KMS-11 (cell line): ENCODE results near the gene GPHN.

Experiments
- H2AFZ ChIP-seq: fragments of 200-600 bp; sonication (generic); 2 replicates; pipeline ENCODE4 v1.6.1; 2016; ENCODE audit warnings: antibody characterized with exemption, mixed run types, low read depth
- H3K27ac ChIP-seq: fragments of 200-600 bp; sonication (generic); 2 replicates; pipeline ENCODE4 v1.6.1; 2016; ENCODE audit warnings: mild to moderate bottlenecking, mixed run types
- H3K27me3 ChIP-seq: fragments of 200-600 bp; sonication (generic); 2 replicates; pipeline ENCODE4 v1.6.1; 2017; ENCODE audit warnings: mild to moderate bottlenecking, low read depth, mixed run types, moderate library complexity; ENCODE audit not compliant: insufficient read depth
- H3K36me3 ChIP-seq: fragments of 200-600 bp; sonication (generic); 2 replicates; pipeline ENCODE4 v1.6.1; 2017; ENCODE audit warnings: mild to moderate bottlenecking, mixed run types; ENCODE audit not compliant: insufficient read depth
- H3K4me1 ChIP-seq: fragments of 200-600 bp; sonication (generic); 2 replicates; pipeline ENCODE4 v1.6.1; 2016; ENCODE audit warnings: mild to moderate bottlenecking, low read depth, mixed run types; ENCODE audit not compliant: poor library complexity, severe bottlenecking
- H3K4me2 ChIP-seq: fragments of 200-600 bp; sonication (generic); 2 replicates; pipeline ENCODE4 v1.7.0; 2016; ENCODE audit warnings: mild to moderate bottlenecking, mixed run types
- H3K4me3 ChIP-seq: fragments of 200-600 bp; sonication (generic); IDR thresholded peaks from 2 replicates; pipeline ENCODE4 v1.6.1; 2017; ENCODE audit warnings: low read depth, low read length, mixed read lengths; ENCODE audit not compliant: insufficient read depth
- H3K79me2 ChIP-seq: fragments of 200-600 bp; sonication (generic); 2 replicates; pipeline ENCODE4 v1.6.1; 2016; ENCODE audit warnings: low read depth, mixed run types; ENCODE audit not compliant: insufficient read depth
- H3K9ac ChIP-seq: fragments of 200-600 bp; sonication (generic); 2 replicates; pipeline ENCODE4 v1.6.1; 2016; ENCODE audit warnings: mild to moderate bottlenecking, mixed run types
- H4K20me1 ChIP-seq: fragments of 200-600 bp; sonication (generic); 2 replicates; pipeline ENCODE4 v1.6.1; 2016; ENCODE audit warnings: mild to moderate bottlenecking, mixed run types; ENCODE audit not compliant: insufficient read depth
- TF ChIP-seq, protein P1 (sequence below): fragments of 200-600 bp; sonication (generic); conservative IDR thresholded peaks from 2 replicates; pipeline ENCODE4 v1.6.1; 2017; ENCODE audit warnings: low read depth, mild to moderate bottlenecking, antibody characterized with exemption, low read length, moderate library complexity, mixed read lengths

GPHN gene

DNA sequence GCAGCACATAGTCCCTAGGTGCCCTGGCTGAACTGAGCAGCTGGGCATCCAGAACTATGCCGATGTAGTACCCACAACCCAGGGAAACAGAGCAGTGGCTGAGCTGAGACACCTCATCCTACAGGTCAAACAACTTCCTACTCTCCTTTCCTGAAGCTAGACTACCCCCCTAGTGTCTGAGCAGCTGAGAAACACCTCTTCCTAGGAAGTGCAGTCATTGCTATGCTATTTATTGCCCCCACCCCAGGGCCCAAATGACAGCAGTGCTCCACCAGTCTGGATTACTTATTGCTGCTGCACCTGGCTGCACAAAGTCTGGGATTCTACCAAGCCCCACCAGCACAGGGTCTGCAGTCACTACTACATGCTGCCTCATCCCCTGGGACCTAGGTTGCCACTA, 664.6 kb downstream of the GPHN start:
- H3K27ac ChIP-seq = no peak overlapping the region
- TF ChIP-seq, protein P1, sequence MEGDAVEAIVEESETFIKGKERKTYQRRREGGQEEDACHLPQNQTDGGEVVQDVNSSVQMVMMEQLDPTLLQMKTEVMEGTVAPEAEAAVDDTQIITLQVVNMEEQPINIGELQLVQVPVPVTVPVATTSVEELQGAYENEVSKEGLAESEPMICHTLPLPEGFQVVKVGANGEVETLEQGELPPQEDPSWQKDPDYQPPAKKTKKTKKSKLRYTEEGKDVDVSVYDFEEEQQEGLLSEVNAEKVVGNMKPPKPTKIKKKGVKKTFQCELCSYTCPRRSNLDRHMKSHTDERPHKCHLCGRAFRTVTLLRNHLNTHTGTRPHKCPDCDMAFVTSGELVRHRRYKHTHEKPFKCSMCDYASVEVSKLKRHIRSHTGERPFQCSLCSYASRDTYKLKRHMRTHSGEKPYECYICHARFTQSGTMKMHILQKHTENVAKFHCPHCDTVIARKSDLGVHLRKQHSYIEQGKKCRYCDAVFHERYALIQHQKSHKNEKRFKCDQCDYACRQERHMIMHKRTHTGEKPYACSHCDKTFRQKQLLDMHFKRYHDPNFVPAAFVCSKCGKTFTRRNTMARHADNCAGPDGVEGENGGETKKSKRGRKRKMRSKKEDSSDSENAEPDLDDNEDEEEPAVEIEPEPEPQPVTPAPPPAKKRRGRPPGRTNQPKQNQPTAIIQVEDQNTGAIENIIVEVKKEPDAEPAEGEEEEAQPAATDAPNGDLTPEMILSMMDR = no peak
- H3K4me2 ChIP-seq = no peak overlapping the region

DNA sequence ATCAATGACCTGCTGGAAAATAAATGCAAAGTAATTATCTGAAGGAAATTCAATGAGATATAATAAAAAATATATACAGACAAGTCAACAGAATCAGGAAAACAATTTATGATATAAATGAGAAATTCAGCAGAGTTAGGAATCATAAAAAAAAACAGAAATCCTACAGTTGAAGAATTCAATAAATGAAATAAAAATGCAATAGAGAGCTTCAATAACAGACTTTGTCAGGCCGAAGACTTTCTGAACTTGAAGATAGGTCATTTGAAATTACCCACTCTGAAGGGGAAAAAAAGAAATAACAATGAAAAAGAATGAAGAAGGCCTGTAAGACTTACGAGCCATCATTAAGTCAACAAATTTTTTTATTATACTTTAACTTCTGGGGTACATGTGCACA, 665.8 kb downstream of the GPHN start:
- Histone ChIP-seq H3K4me2 (no peak overlapping the region), H3K36me3 (no peaks in the 10 kb centered on the region), H4K20me1 (no peaks in the 10 kb centered on the region), H2AFZ (no peak overlapping the region), H3K79me2 (no peaks in the 10 kb centered on the region), H3K4me3 (no peak overlapping the region), H3K27me3 (no peaks in the 10 kb centered on the region), H3K4me1 (no peaks in the 10 kb centered on the region), H3K9ac (no peak overlapping the region), H3K27ac (no peak overlapping the region)
- TF ChIP-seq, protein P1 = no peak

More for the DNA sequence above, 664.6 kb downstream of the GPHN start:
- H2AFZ ChIP-seq = no peak overlapping the region
- H3K4me1 ChIP-seq = no peaks in the 10 kb centered on the region
- no peaks in the 10 kb centered on the region for H3K79me2 ChIP-seq
- H3K9ac ChIP-seq = no peak overlapping the region
- H4K20me1 ChIP-seq = no peaks in the 10 kb centered on the region
- no peaks in the 10 kb centered on the region for H3K27me3 ChIP-seq
- H3K36me3 ChIP-seq = no peaks in the 10 kb centered on the region
- no peak overlapping the region for H3K4me3 ChIP-seq

DNA sequence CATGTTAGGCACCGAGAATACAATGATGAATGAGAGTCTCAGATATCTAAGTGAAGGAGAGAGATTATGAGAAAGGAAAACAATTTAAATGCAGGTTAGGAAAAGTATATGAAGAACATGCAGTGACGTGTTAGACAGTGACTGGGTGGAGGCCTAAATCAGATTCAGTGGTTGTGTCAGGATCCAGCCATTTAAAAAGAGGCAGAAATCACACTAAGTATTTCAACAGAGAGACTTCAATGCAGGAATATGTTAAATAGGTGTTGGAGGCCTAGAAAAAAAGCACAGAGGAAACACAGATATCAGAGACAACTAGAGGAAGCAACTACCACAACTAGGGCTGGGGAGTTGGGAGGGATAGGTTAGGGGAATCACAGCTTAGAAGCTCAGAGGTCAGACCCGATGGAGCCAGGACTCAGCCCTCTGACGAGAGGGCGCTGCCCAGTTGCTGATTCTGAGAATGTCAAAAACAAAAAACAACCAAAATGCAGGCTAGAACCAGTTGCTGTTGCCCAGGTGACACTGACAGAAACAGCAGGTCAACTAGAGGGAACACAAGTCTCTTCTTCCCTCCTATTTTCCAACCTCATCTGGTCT, 678.3 kb downstream of the GPHN start:
- H3K9ac ChIP-seq = peak overlapping the region; percentile 55; the same call in 1 of the 2 replicates
- no peaks in the 10 kb centered on the region for H3K36me3 ChIP-seq
- TF ChIP-seq, protein P1 = no peak
- no peaks in the 10 kb centered on the region for H3K79me2 ChIP-seq
- peaks cover 73% of the 10 kb centered on the region for H3K4me1 ChIP-seq
- H2AFZ ChIP-seq = peak overlapping the region; percentile 54
- H3K27ac ChIP-seq = peak overlapping the region; percentile 96
- peak overlapping the region; percentile 84 for H3K4me2 ChIP-seq
- H3K4me3 ChIP-seq = no peak overlapping the region
- H4K20me1 ChIP-seq = no peaks in the 10 kb centered on the region
- no peaks in the 10 kb centered on the region for H3K27me3 ChIP-seq

DNA sequence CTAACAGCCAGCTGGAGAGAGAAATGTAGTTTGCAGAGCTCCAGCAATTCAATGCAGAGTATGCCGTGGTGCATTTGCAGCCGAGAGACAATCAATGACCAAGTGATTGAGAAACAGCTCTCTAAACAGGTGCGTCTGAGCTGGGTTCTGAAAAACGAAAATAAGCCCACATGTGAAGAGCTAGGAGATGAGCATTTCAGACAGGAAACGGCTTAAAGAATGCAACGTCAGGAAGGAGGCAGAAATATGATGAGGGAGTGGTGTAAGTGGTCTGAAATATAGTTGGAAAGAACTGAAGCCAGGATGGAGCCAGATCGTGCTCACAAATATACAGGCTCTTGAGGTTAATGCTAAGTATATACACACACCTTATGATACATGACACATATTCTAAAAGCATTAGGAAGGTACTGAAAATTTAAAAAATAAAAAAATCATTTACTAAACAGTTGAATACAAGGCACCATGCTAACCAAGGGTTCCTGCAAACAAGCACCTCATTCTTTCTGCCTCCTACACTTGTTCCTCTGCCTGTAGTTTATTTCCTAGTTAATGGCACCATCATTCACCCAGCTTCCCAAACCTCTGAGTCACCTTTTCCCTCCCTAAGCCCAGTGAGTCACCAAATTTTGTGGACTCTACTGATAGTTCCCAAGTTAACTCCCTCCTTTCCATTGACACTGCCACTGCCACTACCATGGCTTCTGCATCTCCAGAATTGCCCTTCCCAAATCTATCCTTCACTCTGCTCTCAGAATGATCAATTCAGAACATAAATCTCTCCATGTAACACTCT, 679.0 kb downstream of the GPHN start:
- Histone ChIP-seq H3K36me3 (no peaks in the 10 kb centered on the region), H3K79me2 (no peaks in the 10 kb centered on the region), H3K27ac (peak overlapping the region; percentile 96), H3K4me1 (peaks cover 73% of the 10 kb centered on the region), H3K4me2 (peak overlapping the region; percentile 84), H3K27me3 (no peaks in the 10 kb centered on the region), H3K4me3 (no peak overlapping the region), H3K9ac (peak overlapping the region; percentile 55; the same call in 1 of the 2 replicates), H4K20me1 (no peaks in the 10 kb centered on the region), H2AFZ (peak overlapping the region; percentile 54)
- TF ChIP-seq, protein P1 = no peak
